ENCODE data around the gene ATG101.
"Not testable (repeated sequence)": the region's sequence is repeated elsewhere in the genome, so short reads cannot be mapped to it uniquely, and the experiment has no call there.

The ATG101 gene

GRCh38 chr12:52097045-52097666, 27.4 kb downstream of the ATG101 start:
- no peak for DNase-seq (ENCODE audit: low read depth)

DNA sequence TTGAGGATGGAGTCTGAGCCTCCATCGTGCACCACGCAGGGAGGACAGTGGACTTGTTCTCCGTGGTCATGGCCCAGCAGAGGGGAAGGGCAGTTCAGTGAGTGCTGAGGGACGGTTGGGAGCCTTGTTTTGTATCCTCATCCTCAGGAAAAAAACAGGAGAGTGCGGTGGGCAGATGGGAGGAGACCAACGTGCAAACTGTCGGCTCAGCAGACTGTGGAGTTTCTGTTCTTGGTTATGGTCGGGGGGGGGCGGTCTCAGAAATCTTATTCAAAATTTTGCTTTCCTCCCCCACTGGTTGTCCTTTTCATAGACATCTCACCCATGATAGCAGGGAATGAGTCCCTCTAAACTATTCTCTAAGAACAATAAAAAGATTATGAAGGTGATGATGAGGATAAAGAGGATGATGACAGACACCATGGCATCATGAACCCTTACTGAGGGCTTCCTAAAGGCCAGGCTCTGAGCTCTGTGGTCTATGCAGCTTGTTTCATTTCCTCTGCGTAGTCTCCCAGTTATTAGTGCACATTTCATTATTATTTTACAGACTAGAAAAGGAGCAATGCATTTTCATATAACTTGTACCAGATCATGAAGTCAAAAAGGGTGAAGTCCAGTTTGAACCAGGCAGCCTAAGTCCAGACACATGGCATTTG, 34.8 kb downstream of the ATG101 start:
- not testable (repeated sequence) for DNase-seq (ENCODE audit: low read depth)

GRCh38 chr12:52116222-52117125, 46.7 kb downstream of the ATG101 start:
- DNase-seq (ENCODE audit: low read depth), result not testable (repeated sequence)

- not testable (repeated sequence) for DNase-seq (ENCODE audit: low read depth)
Observed at GRCh38 chr12:52117806-52118475, 48.2 kb downstream of the ATG101 start.

- peak; percentile 17 for DNase-seq (ENCODE audit: low read depth)
Observed at GRCh38 chr12:52119398-52120254, 49.8 kb downstream of the ATG101 start.

GRCh38 chr12:52120951-52121823, 51.4 kb downstream of the ATG101 start:
- peak; percentile 19 for DNase-seq (ENCODE audit: low read depth)

DNA sequence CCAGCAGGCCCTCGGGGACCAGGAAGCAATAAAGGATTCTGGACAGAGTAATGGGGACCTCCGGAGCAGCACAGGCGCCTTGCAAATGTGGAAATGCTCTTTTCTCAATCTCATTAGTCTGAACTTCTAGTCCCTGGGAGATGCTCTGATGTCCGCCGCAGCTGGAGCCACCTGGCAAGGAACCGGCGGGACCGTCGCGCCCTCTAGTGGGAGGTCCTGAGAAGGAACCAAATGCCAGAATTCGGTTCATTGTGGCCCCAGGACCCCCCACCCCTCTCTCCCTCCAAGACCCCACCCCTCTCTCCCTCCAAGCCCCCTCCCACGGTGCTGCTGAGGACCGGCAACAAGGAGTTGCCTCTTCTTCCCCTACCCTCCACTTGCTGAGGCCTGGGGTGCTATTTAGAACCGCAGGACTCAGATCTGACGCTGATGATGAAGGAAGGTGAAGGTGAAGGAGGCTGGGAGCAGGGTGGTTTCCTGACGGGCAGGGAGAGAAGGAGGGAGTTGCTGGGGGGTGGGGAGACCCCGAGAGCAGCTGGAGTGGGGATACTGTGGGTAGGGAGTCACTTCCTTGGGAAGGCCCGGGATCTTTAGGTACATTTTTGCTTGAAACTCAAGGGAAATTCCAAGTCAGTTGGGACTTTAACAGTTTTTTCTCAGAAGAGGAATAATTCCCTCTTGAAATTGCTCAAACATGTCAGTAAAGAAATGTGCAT, 52.2 kb downstream of the ATG101 start:
- peak; percentile 53 for DNase-seq (ENCODE audit: low read depth)

DNA sequence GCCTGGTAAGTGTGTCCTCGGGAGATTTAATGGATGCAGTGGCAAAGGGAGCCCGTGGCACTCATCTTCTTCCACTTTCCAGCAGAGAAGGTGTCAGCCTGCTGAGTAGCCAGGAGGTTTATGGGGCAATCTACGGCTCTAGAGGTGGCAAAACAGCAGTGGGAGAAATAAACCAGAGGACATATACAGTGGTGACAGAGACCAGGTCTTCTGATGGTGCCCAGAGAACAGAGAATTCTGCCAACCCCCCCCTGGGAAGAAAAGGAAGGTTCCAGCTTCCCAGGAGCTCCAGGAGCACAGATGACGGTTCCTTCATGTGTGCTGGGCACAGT, 52.7 kb downstream of the ATG101 start:
- DNase-seq (ENCODE audit: low read depth), result no peak

DNA sequence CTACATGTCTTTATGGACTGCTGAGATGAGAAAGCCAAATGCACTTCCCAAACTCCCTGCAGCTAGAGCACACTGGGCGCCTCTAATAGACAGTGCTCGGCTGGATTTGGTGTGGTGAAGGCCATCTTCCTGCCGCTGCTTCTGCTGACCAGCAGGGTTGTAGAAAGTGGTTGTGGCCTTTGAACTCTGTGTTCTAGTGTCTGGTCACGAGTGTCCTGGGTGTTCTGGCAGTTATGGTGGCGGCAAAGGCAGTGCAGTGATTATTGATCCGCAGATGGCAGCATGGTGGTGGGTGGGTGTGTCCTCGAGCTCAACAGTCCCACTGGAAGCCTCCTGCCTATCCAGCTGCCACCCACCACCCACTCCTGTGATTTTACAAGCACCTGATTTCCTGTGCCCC, 53.1 kb downstream of the ATG101 start:
- DNase-seq (ENCODE audit: low read depth), result no peak

- DNase-seq (ENCODE audit: low read depth), result no peak
Observed at GRCh38 chr12:52123487-52124186, 53.9 kb downstream of the ATG101 start.

GRCh38 chr12:52125476-52125900, 55.7 kb downstream of the ATG101 start:
- no peak for DNase-seq (ENCODE audit: low read depth)

GRCh38 chr12:52126050-52126604, 56.3 kb downstream of the ATG101 start:
- DNase-seq (ENCODE audit: low read depth), result no peak
